IPS-18c (cell line): ENCODE measurements around the gene FAM76A.
"Not testable (repeated sequence)": the region's sequence is repeated elsewhere in the genome, so short reads cannot be mapped to it uniquely, and the experiment has no call there.

Experiments used
- H3K4me3 ChIP-seq: 2 replicates; pipeline ENCODE4 v1.7.0; 2013; ENCODE audit warnings: low read depth, mild to moderate bottlenecking, low read length, moderate library complexity; ENCODE audit not compliant: insufficient read depth
- H3K9me3 ChIP-seq: one replicate; pipeline ENCODE4 v1.6.1; 2013; ENCODE audit warnings: mild to moderate bottlenecking, low read length, moderate library complexity; ENCODE audit not compliant: control insufficient read depth, insufficient read depth

Gene FAM76A

GRCh38 chr1:27770293-27770830, 44.6 kb downstream of the FAM76A start:
- Histone ChIP-seq H3K4me3 (no peak overlapping the region), H3K9me3 (no peaks in the 10 kb centered on the region)

GRCh38 chr1:27772036-27772931, 46.5 kb downstream of the FAM76A start:
- Histone ChIP-seq H3K9me3 (no peaks in the 10 kb centered on the region), H3K4me3 (peak overlapping the region; percentile 97; the same call in 1 of the 2 replicates)

GRCh38 chr1:27772932-27773825, 47.4 kb downstream of the FAM76A start, which contains the start of gene STX12:
Gene STX12 (plus strand): TSS chr1:27773219. CDS start chr1:27773308, 89 bp downstream.
- Histone ChIP-seq H3K4me3 (peak within 1 kb of the TSS; percentile 97), H3K9me3 (no peaks in the 10 kb centered on the region)

- Histone ChIP-seq H3K9me3 (no peaks in the 10 kb centered on the region), H3K4me3 (peak overlapping the region; percentile 97)
Observed at GRCh38 chr1:27773826-27774445, 48.2 kb downstream of the FAM76A start.

GRCh38 chr1:27774654-27775053, 48.9 kb downstream of the FAM76A start:
- Histone ChIP-seq H3K9me3 (no peaks in the 10 kb centered on the region), H3K4me3 (no peak overlapping the region)

- not testable (repeated sequence) for H3K4me3 ChIP-seq, H3K9me3 ChIP-seq
Observed at GRCh38 chr1:27775336-27775735, 49.6 kb downstream of the FAM76A start.

GRCh38 chr1:27776276-27776675, 50.5 kb downstream of the FAM76A start:
- not testable (repeated sequence) for H3K9me3 ChIP-seq, H3K4me3 ChIP-seq

- Histone ChIP-seq H3K4me3 (no peak overlapping the region), H3K9me3 (no peaks in the 10 kb centered on the region)
Observed at GRCh38 chr1:27778056-27778455, 52.3 kb downstream of the FAM76A start.

- Histone ChIP-seq H3K9me3 (no peaks in the 10 kb centered on the region), H3K4me3 (no peak overlapping the region)
Observed at GRCh38 chr1:27779122-27779521, 53.4 kb downstream of the FAM76A start.

- H3K9me3 ChIP-seq, result no peaks in the 10 kb centered on the region
- H3K4me3 ChIP-seq, result no peak overlapping the region
Observed at GRCh38 chr1:27782950-27783349, 57.2 kb downstream of the FAM76A start.

GRCh38 chr1:27784700-27785099, 58.9 kb downstream of the FAM76A start:
- Histone ChIP-seq H3K4me3 (no peak overlapping the region), H3K9me3 (no peaks in the 10 kb centered on the region)

GRCh38 chr1:27785781-27786455, 60.2 kb downstream of the FAM76A start:
- Histone ChIP-seq H3K4me3 (no peak overlapping the region), H3K9me3 (no peaks in the 10 kb centered on the region)

- Histone ChIP-seq H3K9me3 (no peaks in the 10 kb centered on the region), H3K4me3 (no peak overlapping the region)
Observed at GRCh38 chr1:27787895-27788294, 62.1 kb downstream of the FAM76A start.

GRCh38 chr1:27789540-27790041, 63.8 kb downstream of the FAM76A start:
- Histone ChIP-seq H3K4me3 (no peak overlapping the region), H3K9me3 (no peaks in the 10 kb centered on the region)

- not testable (repeated sequence) for H3K9me3 ChIP-seq, H3K4me3 ChIP-seq
Observed at GRCh38 chr1:27790270-27790669, 64.5 kb downstream of the FAM76A start.

- Histone ChIP-seq H3K4me3 (no peak overlapping the region), H3K9me3 (no peaks in the 10 kb centered on the region)
Observed at GRCh38 chr1:27795601-27796000, 69.8 kb downstream of the FAM76A start.
